Stomach (tissue), 9 donors: ENCODE data around the gene MEA1. TPM values are rescaled to one million over a fixed set of nuclear protein-coding genes. Genes with fewer than 3 reads are reported as not detected.

Experiments used
- DNase-seq, 2 donors: peaks; one replicate each; pipeline versions ENCODE4 v3.0.0 to v3.0.0-alpha.2; 2013 to 2019
- H3K27ac ChIP-seq, 5 donors: fragments of 200-600 bp in 4 of 5; sonication (generic) in 4 of 5; one replicate each; pipeline ENCODE4 v1.5.1; 2013 to 2019; ENCODE audit warnings: mild to moderate bottlenecking in 1 of 5, moderate library complexity in 1 of 5
- H3K27me3 ChIP-seq, 3 donors: fragments of 200-600 bp; sonication (generic); one replicate each; pipeline ENCODE4 v1.5.1; 2017 to 2019; ENCODE audit warnings: mixed run types in 1 of 3
- H3K36me3 ChIP-seq, 4 donors: fragments of 200-600 bp; sonication (generic); 1 replicate in 3 of 4; 2 replicates in 1 of 4; pipeline ENCODE4 v1.5.1; 2016 to 2019
- H3K4me1 ChIP-seq, 4 donors: fragments of 200-600 bp; sonication (generic); one replicate each; pipeline ENCODE4 v1.5.1; 2016 to 2019
- H3K4me3 ChIP-seq, 4 donors: fragments of 200-600 bp; sonication (generic) in 3 of 4; one replicate each; pipeline ENCODE4 v1.5.1; 2016 to 2019; ENCODE audit warnings: mild to moderate bottlenecking in 1 of 4
- H3K9me3 ChIP-seq, 4 donors: fragments of 200-600 bp; sonication (generic); one replicate each; pipeline ENCODE4 v1.5.1; 2016 to 2019
- EP300 ChIP-seq: sonication (generic); formaldehyde crosslinking; IDR thresholded peaks from one replicate; pipeline ENCODE4 v1.6.1; 2017; ENCODE audit warnings: antibody characterized with exemption
- POLR2A ChIP-seq, 4 donors: fragments of 450-650 bp; IDR thresholded peaks; one replicate each; pipeline ENCODE4 v1.6.1; 2016; ENCODE audit warnings: antibody characterized with exemption in 4 of 4, control low read depth in 2 of 4, mild to moderate bottlenecking in 1 of 4, moderate library complexity in 1 of 4
- POLR2AphosphoS5 ChIP-seq, 3 donors: sonication (generic); formaldehyde crosslinking; IDR thresholded peaks; one replicate each; pipeline ENCODE4 v1.6.1; 2016; ENCODE audit warnings: antibody characterized with exemption in 3 of 3
- WGBS, 5 donors: extraction: QIAGEN DNeasy Blood & Tissue Kit in 3 of 5; methylation state at CpG; one replicate each; pipeline versions ENCODE4 v1.1.5 to v1.1.7; 2013 to 2018; 5-methylcytosine and 5-hydroxymethylcytosine counted together
- intact Hi-C: fragments of 100-400 bp; cut with DNase I; formaldehyde crosslinking; loops from one replicate; pipeline ENCODE4 v1.15.1; 2023; ENCODE audit warnings: low total_unique reads
- polyA plus RNA-seq, 3 donors: library from polyadenylated mRNA; stranded (reverse); fragments of 200-250 nt; gene quantifications; one replicate each; pipeline ENCODE4 v1.2.3, GENCODE V29; 2013
- total RNA-seq, 5 donors: library from RNA; depleted of rRNA; stranded (reverse); fragments of >200 nt; gene quantifications; one replicate each; pipeline versions ENCODE4 v1.1.0 to v1.2.3, GENCODE V29; 2014 to 2016
- TF ChIP-seq, protein P1 (sequence below), 7 experiments: fragments of 450-650 bp in 4 of 7; fragments of 200-600 bp in 3 of 7; sonication (generic) in 3 of 7; IDR thresholded peaks; one replicate each; pipeline ENCODE4 v1.5.1; 2016 to 2019; ENCODE audit warnings: antibody characterized with exemption in 7 of 7, control low read depth in 2 of 7, mild to moderate bottlenecking in 1 of 7
- donor health status: healthy with polysubstance abuse.
- donor health status: Bipolar disorder and iron deficiency.
- donor health status: healthy.

Gene MEA1
- total and polyA plus RNA-seq, 8 donors = 3.6 to 118 (median 50.0) TPM

DNA sequence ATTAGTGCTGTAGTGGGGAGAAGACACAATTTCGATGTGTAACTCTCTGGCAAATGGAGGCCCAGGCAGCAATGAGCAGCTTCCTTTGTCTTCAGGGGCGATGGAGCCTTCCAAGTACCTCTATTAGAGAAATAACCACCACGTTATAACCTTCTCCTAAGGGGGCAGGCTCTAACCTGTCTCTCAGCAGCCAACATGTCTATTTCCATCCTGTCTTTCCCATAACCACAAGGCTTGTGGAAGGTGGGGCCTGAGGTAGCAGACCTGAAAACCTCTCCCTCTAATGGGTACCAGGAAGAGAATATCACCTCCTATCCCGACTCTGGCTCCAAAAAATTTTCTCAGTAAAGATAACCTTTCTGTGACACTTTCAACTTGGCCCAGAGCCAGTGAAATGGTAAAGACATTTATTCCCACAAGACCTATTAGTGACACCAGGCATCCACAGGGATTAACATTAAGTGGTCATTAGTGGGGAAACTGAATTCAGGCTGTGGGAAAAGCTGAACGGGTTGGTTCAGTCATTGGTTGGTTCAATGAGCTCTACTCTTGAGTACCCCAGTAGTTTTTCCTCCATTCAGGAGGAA lies 38.7 kb downstream of the MEA1 start:
- peaks cover 0 to 11% (median 9%) of the 10 kb centered on the region in 4 donors for H3K36me3 ChIP-seq
- WGBS, 5 donors = 69 to 78% (median 75%) methylated on average over 5 of the region's 5 CpGs
- peaks cover 21 to 49% (median 37%) of the 10 kb centered on the region in 4 donors for H3K4me1 ChIP-seq
- no peaks in the 10 kb centered on the region for H3K9me3 ChIP-seq
- no peak overlapping the region for H3K4me3 ChIP-seq
- H3K27ac ChIP-seq = no peak overlapping the region
- DNase-seq = no peak
- TF ChIP-seq POLR2AphosphoS5 (IDR thresholded peaks at IDR 0.05) (no peak), EP300 (no peak), POLR2A (IDR thresholded peaks at IDR 0.05) (no peak)
- TF ChIP-seq, protein P1, sequence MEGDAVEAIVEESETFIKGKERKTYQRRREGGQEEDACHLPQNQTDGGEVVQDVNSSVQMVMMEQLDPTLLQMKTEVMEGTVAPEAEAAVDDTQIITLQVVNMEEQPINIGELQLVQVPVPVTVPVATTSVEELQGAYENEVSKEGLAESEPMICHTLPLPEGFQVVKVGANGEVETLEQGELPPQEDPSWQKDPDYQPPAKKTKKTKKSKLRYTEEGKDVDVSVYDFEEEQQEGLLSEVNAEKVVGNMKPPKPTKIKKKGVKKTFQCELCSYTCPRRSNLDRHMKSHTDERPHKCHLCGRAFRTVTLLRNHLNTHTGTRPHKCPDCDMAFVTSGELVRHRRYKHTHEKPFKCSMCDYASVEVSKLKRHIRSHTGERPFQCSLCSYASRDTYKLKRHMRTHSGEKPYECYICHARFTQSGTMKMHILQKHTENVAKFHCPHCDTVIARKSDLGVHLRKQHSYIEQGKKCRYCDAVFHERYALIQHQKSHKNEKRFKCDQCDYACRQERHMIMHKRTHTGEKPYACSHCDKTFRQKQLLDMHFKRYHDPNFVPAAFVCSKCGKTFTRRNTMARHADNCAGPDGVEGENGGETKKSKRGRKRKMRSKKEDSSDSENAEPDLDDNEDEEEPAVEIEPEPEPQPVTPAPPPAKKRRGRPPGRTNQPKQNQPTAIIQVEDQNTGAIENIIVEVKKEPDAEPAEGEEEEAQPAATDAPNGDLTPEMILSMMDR (IDR thresholded peaks at IDR 0.05) = no peak
- intact Hi-C loops = no loop called here
- no peaks in the 10 kb centered on the region for H3K27me3 ChIP-seq

GRCh38 chr6:42973926-42974325 lies 39.8 kb downstream of the MEA1 start:
- no peaks in the 10 kb centered on the region for H3K9me3 ChIP-seq
- H3K4me3 ChIP-seq = no peak overlapping the region
- intact Hi-C loops = no loop called here
- H3K27me3 ChIP-seq = no peaks in the 10 kb centered on the region
- peaks cover 4 to 20% (median 17%) of the 10 kb centered on the region in 4 donors for H3K36me3 ChIP-seq
- DNase-seq = no peak
- WGBS, 5 donors = 87 to 97% (median 91%) methylated on average over 3 of the region's 3 CpGs
- no peak overlapping the region for H3K27ac ChIP-seq
- H3K4me1 ChIP-seq = peaks cover 16 to 41% (median 29%) of the 10 kb centered on the region in 4 donors
- TF ChIP-seq, protein P1 (IDR thresholded peaks at IDR 0.05) = no peak
- TF ChIP-seq POLR2AphosphoS5 (IDR thresholded peaks at IDR 0.05) = no peak
- no peak for TF ChIP-seq POLR2A (IDR thresholded peaks at IDR 0.05)
- TF ChIP-seq EP300 = no peak

- DNase-seq = no peak
- Histone ChIP-seq H3K9me3 (no peaks in the 10 kb centered on the region), H3K36me3 (peaks cover 18 to 40% (median 36%) of the 10 kb centered on the region in 4 donors), H3K27ac (no peak overlapping the region), H3K27me3 (no peaks in the 10 kb centered on the region), H3K4me3 (no peak overlapping the region), H3K4me1 (peaks cover 0 to 25% (median 15%) of the 10 kb centered on the region in 4 donors)
- no peak for TF ChIP-seq POLR2A (IDR thresholded peaks at IDR 0.05)
- TF ChIP-seq, protein P1 (IDR thresholded peaks at IDR 0.05) = no peak
- no peak for TF ChIP-seq POLR2AphosphoS5 (IDR thresholded peaks at IDR 0.05)
- TF ChIP-seq EP300 = no peak
- WGBS, 5 donors = 79 to 95% (median 86%) methylated on average over 3 of the region's 3 CpGs
- intact Hi-C loops = no loop called here
Observed at GRCh38 chr6:42971746-42972327, 41.9 kb downstream of the MEA1 start.

- H3K27me3 ChIP-seq = no peaks in the 10 kb centered on the region
- peaks cover 0 to 17% (median 8%) of the 10 kb centered on the region in 4 donors for H3K4me1 ChIP-seq
- H3K27ac ChIP-seq = no peak overlapping the region
- DNase-seq = no peak
- 62 to 83% (median 79%) methylated on average over 4 of the region's 4 CpGs for WGBS, 5 donors
- peaks cover 25 to 47% (median 43%) of the 10 kb centered on the region in 4 donors for H3K36me3 ChIP-seq
- TF ChIP-seq, protein P1 (IDR thresholded peaks at IDR 0.05) = no peak
- TF ChIP-seq POLR2A (IDR thresholded peaks at IDR 0.05) (no peak), EP300 (no peak), POLR2AphosphoS5 (IDR thresholded peaks at IDR 0.05) (no peak)
- intact Hi-C loops = no loop called here
- H3K9me3 ChIP-seq = no peaks in the 10 kb centered on the region
- H3K4me3 ChIP-seq = no peak overlapping the region
Observed at GRCh38 chr6:42970871-42971612, 42.7 kb downstream of the MEA1 start.
